Left ventricle myocardium inferior (tissue), 1 donor: ENCODE results near the gene CDC42BPB. TPM values are rescaled to one million over a fixed set of nuclear protein-coding genes. Genes with fewer than 3 reads are reported as not detected.
A peak's percentile ranks its signal among the peaks of the same experiment; 100 is the strongest.

Source experiments
- DNase-seq: peaks from one replicate; pipeline ENCODE4 v3.0.0-alpha.2; 2020
- H3K27ac ChIP-seq: fragments of 200-600 bp; replicated peaks from 2 replicates; pipeline ENCODE4 v1.8.0; 2021
- H3K27me3 ChIP-seq: fragments of 200-600 bp; 2 replicates; pipeline ENCODE4 v1.8.0; 2021; ENCODE audit warnings: low read depth
- H3K36me3 ChIP-seq: fragments of 200-600 bp; 2 replicates; pipeline ENCODE4 v1.8.0; 2021
- H3K4me1 ChIP-seq: fragments of 200-600 bp; 2 replicates; pipeline ENCODE4 v1.8.0; 2021
- H3K4me3 ChIP-seq: fragments of 200-600 bp; 2 replicates; pipeline ENCODE4 v1.8.0; 2021; ENCODE audit warnings: mild to moderate bottlenecking, moderate library complexity
- H3K9me3 ChIP-seq: fragments of 200-600 bp; replicated peaks from 2 replicates; pipeline ENCODE4 v1.8.0; 2021
- CTCF ChIP-seq: fragments of 200-600 bp; IDR thresholded peaks from 2 replicates; pipeline ENCODE4 v1.8.0; 2021; ENCODE audit warnings: antibody characterized with exemption, mild to moderate bottlenecking, borderline replicate concordance
- intact Hi-C: fragments of 100-400 bp; cut with micrococcal nuclease; formaldehyde crosslinking; loops from one replicate; pipeline ENCODE4 v1.11.0; 2022
- total RNA-seq: library from RNA; stranded (reverse); fragmentation: NEBNext Ultra II Directional; extraction: Animal tissue kit (Norgen Biotek cat#: 25700); gene quantifications from one replicate; pipeline ENCODE4 v1.2.1, GENCODE V29; 2021
- donor health status: DM: no; HTN: yes; CAD: no; lungs with severe emphysema.

Gene CDC42BPB
- total RNA-seq, 1 donor from 2014 or later = 67.1 TPM

DNA sequence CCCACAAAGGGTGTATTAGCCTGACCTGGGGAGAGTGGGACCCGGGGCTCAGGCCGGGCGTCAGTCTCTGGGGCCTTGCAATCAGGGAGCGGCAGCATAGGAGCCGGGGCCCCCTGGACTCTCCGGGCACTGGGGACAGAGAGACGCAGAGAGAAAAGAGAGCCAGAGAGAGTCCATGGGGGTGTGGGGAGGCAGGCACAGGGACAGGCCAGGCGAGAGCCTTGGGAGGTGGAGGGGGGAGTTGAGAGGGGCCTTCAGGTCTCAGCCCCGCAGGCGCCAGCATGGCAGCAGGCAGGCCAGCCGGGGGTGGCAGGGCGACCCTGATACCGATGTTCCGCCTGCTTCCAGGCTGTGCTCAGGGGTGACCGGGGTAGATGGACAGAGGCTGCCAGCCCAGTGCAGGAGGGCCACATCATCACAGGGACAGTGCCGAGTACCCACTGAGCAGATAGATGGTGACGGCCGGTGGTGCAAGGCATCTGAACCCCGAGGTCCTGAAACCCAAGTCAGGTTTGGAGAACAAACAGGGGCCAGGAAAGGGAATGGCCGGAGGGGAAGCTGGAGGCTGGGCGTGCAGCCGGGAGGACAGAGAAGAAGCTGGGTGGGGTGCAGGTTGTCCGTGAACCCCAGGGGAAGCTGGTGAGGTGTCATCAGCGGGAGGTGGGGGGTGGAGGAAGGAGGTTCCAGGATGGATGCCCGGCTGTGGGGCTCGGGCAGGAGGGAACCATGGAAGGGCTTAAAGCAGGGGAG, 40.1 kb upstream of the CDC42BPB start:
- TF ChIP-seq CTCF = no peak
- Histone ChIP-seq H3K27ac (no peak overlapping the region), H3K27me3 (peaks cover 55% of the 10 kb centered on the region), H3K9me3 (no peaks in the 10 kb centered on the region), H3K4me3 (no peak overlapping the region), H3K36me3 (no peaks in the 10 kb centered on the region), H3K4me1 (peaks cover 13% of the 10 kb centered on the region)
- intact Hi-C loops = no loop called here
- no peak for DNase-seq

- H3K9me3 ChIP-seq = no peaks in the 10 kb centered on the region
- H3K4me1 ChIP-seq = peaks cover 13% of the 10 kb centered on the region
- no peak overlapping the region for H3K4me3 ChIP-seq
- TF ChIP-seq CTCF = no peak
- intact Hi-C loops = no loop called here
- peaks cover 49% of the 10 kb centered on the region for H3K27me3 ChIP-seq
- H3K27ac ChIP-seq = no peak overlapping the region
- no peak for DNase-seq
- H3K36me3 ChIP-seq = no peaks in the 10 kb centered on the region
Observed at GRCh38 chr14:103096387-103096786, 39.0 kb upstream of the CDC42BPB start.

- peak overlapping the region; percentile 40 for H3K4me3 ChIP-seq
- intact Hi-C loops = no loop called here
- DNase-seq = no peak
- no peak for TF ChIP-seq CTCF
- peaks cover 48% of the 10 kb centered on the region for H3K27me3 ChIP-seq
- H3K4me1 ChIP-seq = peaks cover 19% of the 10 kb centered on the region
- H3K9me3 ChIP-seq = no peaks in the 10 kb centered on the region
- H3K36me3 ChIP-seq = no peaks in the 10 kb centered on the region
- H3K27ac ChIP-seq = peak overlapping the region; percentile 63
Observed at GRCh38 chr14:103095210-103095778, 37.9 kb upstream of the CDC42BPB start.

DNA sequence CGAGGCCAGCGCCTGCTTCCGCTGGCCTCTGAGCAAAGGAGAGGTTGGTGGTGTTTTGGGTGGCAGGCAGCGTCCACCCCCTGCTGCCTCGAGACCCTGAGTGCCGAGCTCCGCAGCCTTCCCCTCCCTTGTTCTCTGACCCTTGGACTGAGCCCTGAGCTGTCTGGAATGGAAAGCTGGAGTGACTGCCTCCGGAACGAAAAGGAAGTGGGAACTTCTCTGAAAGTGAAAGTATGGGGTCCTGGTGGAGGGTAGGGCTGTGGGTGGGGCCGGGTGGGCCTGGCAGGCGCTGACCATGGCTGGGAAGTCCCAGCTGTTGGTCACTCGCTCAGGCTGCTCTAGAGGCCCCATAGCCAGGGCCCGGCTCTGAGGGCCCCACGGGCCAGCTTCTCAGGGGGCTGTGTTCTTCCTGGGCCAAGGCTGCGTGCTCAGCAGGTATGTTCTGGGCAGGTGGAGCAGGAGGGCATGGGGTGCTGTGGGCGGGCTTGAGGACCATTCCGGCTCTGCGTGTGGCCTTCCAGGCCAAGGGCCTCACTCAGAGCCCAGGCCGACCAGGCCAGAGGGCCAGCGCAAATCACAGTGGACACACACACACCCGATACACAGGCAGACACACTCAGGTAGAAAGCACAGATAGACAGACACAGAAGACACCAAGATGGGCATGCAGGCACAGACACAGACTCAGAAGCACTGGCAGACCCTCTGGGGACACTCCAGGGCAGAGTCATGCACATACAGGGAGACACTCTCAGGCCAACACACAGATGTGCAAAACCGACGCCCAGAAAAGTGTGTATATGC, 37.3 kb upstream of the CDC42BPB start, which contains the start of gene EXOC3L4:
EXOC3L4 (plus strand) TSS at position 320 of the 804 bp plus-strand sequence. CDS start 5,495 bp downstream, outside the sequence.
- peaks cover 41% of the 10 kb centered on the region for H3K27me3 ChIP-seq
- no peak for TF ChIP-seq CTCF
- H3K36me3 ChIP-seq = no peaks in the 10 kb centered on the region
- H3K4me1 ChIP-seq = peaks cover 19% of the 10 kb centered on the region
- peak within 1 kb of the TSS; percentile 63 for H3K27ac ChIP-seq
- intact Hi-C loops = no loop called here
- no peaks in the 10 kb centered on the region for H3K9me3 ChIP-seq
- no peak for DNase-seq
- peak within 1 kb of the TSS; percentile 40 for H3K4me3 ChIP-seq

GRCh38 chr14:103093856-103094405, 36.6 kb upstream of the CDC42BPB start:
- intact Hi-C loops = no loop called here
- no peaks in the 10 kb centered on the region for H3K9me3 ChIP-seq
- DNase-seq = no peak

More at GRCh38 chr14:103093856-103094405, 36.6 kb upstream of the CDC42BPB start:
- Histone ChIP-seq H3K36me3 (no peaks in the 10 kb centered on the region), H3K4me3 (peak overlapping the region; percentile 40), H3K27me3 (peaks cover 35% of the 10 kb centered on the region), H3K27ac (peak overlapping the region; percentile 63), H3K4me1 (peaks cover 19% of the 10 kb centered on the region)
- no peak for TF ChIP-seq CTCF
